ENCODE measurements around the gene AATF. TPM values are rescaled to one million over a fixed set of nuclear protein-coding genes. Genes with fewer than 3 reads are reported as not detected.

The AATF gene
- total RNA-seq, 1 donor from 2014 or later, result 19.5 TPM

- Histone ChIP-seq H3K4me1 (peaks cover 0 to 8% of the 10 kb centered on the region in 2 donors), H3K27me3 (no peaks in the 10 kb centered on the region), H3K4me3 (no peak overlapping the region), H3K9me3 (no peaks in the 10 kb centered on the region), H3K36me3 (no peaks in the 10 kb centered on the region), H3K27ac (no peak overlapping the region)
- intact Hi-C loops (cut with DNase I), result no loop called here
- no peak for TF ChIP-seq CTCF (IDR thresholded peaks at IDR 0.05)
- DNase-seq (ENCODE audit: low spot score in 2 of 2), result no peak
Observed at GRCh38 chr17:36975922-36976515, 27.3 kb downstream of the AATF start.

GRCh38 chr17:36977066-36977465, 28.3 kb downstream of the AATF start:
- Histone ChIP-seq H3K9me3 (no peaks in the 10 kb centered on the region), H3K27me3 (no peaks in the 10 kb centered on the region), H3K27ac (no peak overlapping the region), H3K4me1 (peaks cover 0 to 8% of the 10 kb centered on the region in 2 donors), H3K4me3 (no peak overlapping the region), H3K36me3 (no peaks in the 10 kb centered on the region)
- no peak for TF ChIP-seq CTCF (IDR thresholded peaks at IDR 0.05)
- DNase-seq (ENCODE audit: low spot score in 2 of 2), result no peak
- intact Hi-C loops (cut with DNase I), result no loop called here

GRCh38 chr17:36977568-36977967, 28.8 kb downstream of the AATF start:
- intact Hi-C loops (cut with DNase I), result no loop called here
- Histone ChIP-seq H3K27me3 (no peaks in the 10 kb centered on the region), H3K4me1 (peaks cover 0 to 8% of the 10 kb centered on the region in 2 donors), H3K36me3 (no peaks in the 10 kb centered on the region), H3K4me3 (no peak overlapping the region), H3K27ac (no peak overlapping the region), H3K9me3 (no peaks in the 10 kb centered on the region)
- no peak for DNase-seq (ENCODE audit: low spot score in 2 of 2)
- TF ChIP-seq CTCF (IDR thresholded peaks at IDR 0.05), result no peak

- Histone ChIP-seq H3K27ac (no peak overlapping the region), H3K36me3 (no peaks in the 10 kb centered on the region)
- intact Hi-C loops (cut with DNase I), result no loop called here
Observed at GRCh38 chr17:36978810-36979564, 30.2 kb downstream of the AATF start.

GRCh38 chr17:36979565-36979941, 30.8 kb downstream of the AATF start:
- Histone ChIP-seq H3K4me3 (no peak overlapping the region), H3K27ac (no peak overlapping the region), H3K27me3 (no peaks in the 10 kb centered on the region), H3K9me3 (no peaks in the 10 kb centered on the region), H3K36me3 (no peaks in the 10 kb centered on the region), H3K4me1 (peaks cover 0 to 8% of the 10 kb centered on the region in 2 donors)
- TF ChIP-seq CTCF (IDR thresholded peaks at IDR 0.05), result no peak
- DNase-seq (ENCODE audit: low spot score in 2 of 2), result no peak
- intact Hi-C loops (cut with DNase I), result no loop called here

More at GRCh38 chr17:36978810-36979564, 30.2 kb downstream of the AATF start:
- no peak overlapping the region for H3K4me3 ChIP-seq
- H3K4me1 ChIP-seq, result peaks cover 0 to 8% of the 10 kb centered on the region in 2 donors
- H3K27me3 ChIP-seq, result no peaks in the 10 kb centered on the region
- DNase-seq (ENCODE audit: low spot score in 2 of 2), result no peak
- no peak for TF ChIP-seq CTCF (IDR thresholded peaks at IDR 0.05)
- H3K9me3 ChIP-seq, result no peaks in the 10 kb centered on the region
